Peyer's patch (tissue), 4 donors: ENCODE measurements around the gene KCNMA1.

Experiments used
- CTCF ChIP-seq, 6 experiments: fragments of 450-650 bp in 4 of 6; fragments of 200-600 bp in 2 of 6; sonication (generic) in 1 of 6; IDR thresholded peaks; one replicate each; pipeline ENCODE4 v1.5.1; 2017 to 2019; ENCODE audit warnings: antibody characterized with exemption in 6 of 6, mild to moderate bottlenecking in 3 of 6, moderate library complexity in 1 of 6
- POLR2A ChIP-seq, 2 donors: fragments of 450-650 bp; IDR thresholded peaks; one replicate each; pipeline ENCODE4 v1.5.1; 2017; ENCODE audit warnings: antibody characterized with exemption in 2 of 2, mild to moderate bottlenecking in 2 of 2, moderate library complexity in 2 of 2

GRCh38 chr10:77482072-77482471 lies 155.5 kb downstream of the KCNMA1 start:
- no peak for TF ChIP-seq POLR2A (IDR thresholded peaks at IDR 0.05)
- TF ChIP-seq CTCF (IDR thresholded peaks at IDR 0.05), result no peak
